ENCODE data around the gene MRPL54.

GRCh38 chr19:3813473-3814392 is 51.3 kb downstream of the MRPL54 start:
- no peak for TF ChIP-seq POLR2A (IDR thresholded peaks at IDR 0.05; ENCODE audit: borderline replicate concordance, extremely low read depth, insufficient read depth, insufficient read length)
- no peak for TF ChIP-seq ZNF274 (IDR thresholded peaks at IDR 0.05; ENCODE audit: low read depth, low read length)
- no peak for TF ChIP-seq CTCF (IDR thresholded peaks at IDR 0.05 in 2 of 3, conservative IDR thresholded peaks at IDR 0.05 in 1 of 3; ENCODE audit: borderline replicate concordance in 1 of 3, insufficient read depth in 1 of 3, low read depth in 2 of 3, low read length in 2 of 3)
- TF ChIP-seq POLR2AphosphoS5 (IDR thresholded peaks at IDR 0.05; ENCODE audit: low read depth, low read length) = no peak
- no peak for TF ChIP-seq SRF (IDR thresholded peaks at IDR 0.05; ENCODE audit: low read depth)
- no peak for TF ChIP-seq RAD21 (IDR thresholded peaks at IDR 0.05; ENCODE audit: low read depth)
- no peak for TF ChIP-seq EZH2phosphoT487 (IDR thresholded peaks at IDR 0.05; ENCODE audit: borderline replicate concordance)
- no peak for TF ChIP-seq CEBPB (IDR thresholded peaks at IDR 0.05; ENCODE audit: low read depth)
- TF ChIP-seq YY1 (IDR thresholded peaks at IDR 0.05; ENCODE audit: extremely low read depth, insufficient replicate concordance, low read depth, low read length) = no peak
- no peak for TF ChIP-seq FOSL1 (IDR thresholded peaks at IDR 0.05; ENCODE audit: low read depth)
- TF ChIP-seq ZFX (IDR thresholded peaks at IDR 0.05) = no peak
- no peak for TF ChIP-seq EZH2 (IDR thresholded peaks at IDR 0.05)
- no peak for TF ChIP-seq MAX (IDR thresholded peaks at IDR 0.05)

Data from HCT116 (cell line).